Dendritic cell treated with granulocyte-macrophage colony-stimulating factor and Interleukin-4, amounts not matched to agents 40 ng/mL and 50 ng/mL, for 4 days (primary cell): ENCODE data around the gene TECTB.

Experiments used
- H3K27ac Mint-ChIP-seq: one replicate; pipeline ENCODE4 v1.8.0; 2022; ENCODE audit warnings: mild to moderate bottlenecking, mixed read lengths
- H3K27me3 Mint-ChIP-seq: one replicate; pipeline ENCODE4 v1.8.0; 2022; ENCODE audit warnings: mild to moderate bottlenecking, mixed read lengths
- H3K36me3 Mint-ChIP-seq: one replicate; pipeline ENCODE4 v1.8.0; 2022; ENCODE audit warnings: low read depth, mixed read lengths
- H3K4me1 Mint-ChIP-seq: one replicate; pipeline ENCODE4 v1.8.0; 2022; ENCODE audit warnings: low read depth, mixed read lengths
- H3K4me3 Mint-ChIP-seq: one replicate; pipeline ENCODE4 v1.8.0; 2022; ENCODE audit warnings: mild to moderate bottlenecking, moderate library complexity, mixed read lengths
- H3K9me3 Mint-ChIP-seq: one replicate; pipeline ENCODE4 v1.8.0; 2022; ENCODE audit warnings: mixed read lengths
- intact Hi-C: fragments of 100-400 bp; cut with micrococcal nuclease; formaldehyde crosslinking; loops from one replicate; pipeline ENCODE4 v1.15.0; 2022

The TECTB gene

DNA sequence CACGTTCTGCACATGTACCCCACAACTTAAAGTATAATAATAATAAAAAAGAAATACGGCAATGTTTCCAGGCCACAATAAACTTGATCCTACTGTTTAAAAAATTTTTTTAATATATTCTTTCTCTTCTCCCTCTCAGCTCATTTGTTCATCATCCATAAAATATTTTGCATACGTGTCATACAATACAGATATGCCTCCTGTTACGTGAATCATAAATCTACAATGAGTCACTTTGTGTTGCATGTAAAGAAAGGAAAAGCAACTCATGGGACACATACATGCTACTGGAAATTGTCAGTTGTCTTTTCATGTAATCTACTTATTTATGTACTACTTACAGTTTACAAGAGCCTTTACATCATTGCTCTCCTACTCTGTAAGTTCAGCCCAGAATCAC, 1.1 kb upstream of the TECTB start:
- intact Hi-C loops, result no loop called here
- Mint-ChIP-seq H3K9me3 (no peaks in the 10 kb centered on the region), H3K27me3 (peaks cover 22% of the 10 kb centered on the region), H3K4me3 (no peak overlapping the region), H3K4me1 (no peaks in the 10 kb centered on the region), H3K27ac (no peak overlapping the region), H3K36me3 (no peaks in the 10 kb centered on the region)

DNA sequence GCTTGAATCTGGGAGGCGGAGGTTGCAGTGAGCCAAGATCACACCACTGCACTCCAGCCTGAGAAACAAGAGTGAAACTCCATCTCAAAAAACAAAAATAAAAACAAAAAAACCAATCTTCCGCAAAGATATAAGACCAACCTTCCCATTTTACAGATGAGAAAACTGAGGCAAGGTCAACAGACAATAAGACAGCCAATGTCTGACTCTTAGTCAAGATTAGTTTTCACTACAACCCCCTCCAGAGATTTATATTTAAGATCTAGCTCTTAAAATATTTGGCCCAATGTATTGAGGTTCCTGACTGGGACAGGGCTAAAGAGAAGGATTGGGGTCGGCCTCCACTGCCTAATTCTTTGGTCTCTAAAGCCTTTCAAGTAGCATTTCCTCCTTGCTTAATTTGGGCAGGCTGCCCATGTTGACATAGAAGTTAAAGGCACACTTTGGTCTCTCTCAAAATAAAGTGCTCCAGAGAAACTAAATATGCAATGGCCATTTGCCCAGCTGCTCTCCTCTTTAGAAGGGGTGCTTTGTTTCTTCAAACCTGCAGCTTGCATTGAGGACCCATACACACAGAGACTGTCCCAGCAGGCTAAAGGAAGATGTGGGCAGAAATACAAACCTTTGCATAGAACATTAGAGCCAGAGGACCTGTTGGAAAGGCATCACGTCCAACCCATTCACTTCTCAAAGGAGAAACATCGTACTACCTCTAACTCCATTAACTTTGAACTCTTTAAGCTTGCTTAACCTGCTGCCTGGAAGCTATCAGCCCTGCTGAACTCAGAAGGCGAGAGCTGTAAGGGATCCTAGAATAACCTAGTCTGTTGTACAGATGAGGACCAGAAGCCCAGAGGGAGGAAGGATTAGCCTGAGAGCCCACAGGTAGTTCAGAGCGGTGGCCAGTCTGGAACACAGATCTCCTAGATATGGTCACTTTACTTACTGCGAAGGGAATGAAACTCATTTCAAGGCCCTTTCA, 3.9 kb downstream of the TECTB start:
- H3K27ac Mint-ChIP-seq, result no peak overlapping the region
- no peaks in the 10 kb centered on the region for H3K9me3 Mint-ChIP-seq
- H3K4me1 Mint-ChIP-seq, result no peaks in the 10 kb centered on the region
- H3K36me3 Mint-ChIP-seq, result no peaks in the 10 kb centered on the region
- intact Hi-C loops, result no loop called here
- H3K27me3 Mint-ChIP-seq, result peaks cover 7% of the 10 kb centered on the region
- no peak overlapping the region for H3K4me3 Mint-ChIP-seq

DNA sequence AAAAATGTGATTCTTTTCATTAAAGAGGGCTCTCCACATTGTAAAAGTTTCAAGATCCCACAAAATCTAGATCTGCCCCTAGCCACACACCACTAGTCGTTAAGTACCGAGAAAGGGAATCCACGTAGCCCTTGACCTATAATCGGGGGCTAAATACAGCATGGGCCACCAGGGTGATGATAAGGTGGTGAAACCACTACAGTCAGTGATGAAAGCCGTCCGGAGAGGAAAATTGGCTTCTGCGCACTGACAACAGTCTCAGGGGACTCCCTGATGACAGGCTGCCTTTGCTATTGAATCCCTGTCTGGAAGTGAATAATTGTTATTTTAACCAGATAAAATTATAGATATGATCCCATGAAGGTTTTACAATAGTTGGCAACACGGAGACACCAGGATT, 4.6 kb downstream of the TECTB start:
- H3K27ac Mint-ChIP-seq, result no peak overlapping the region
- no peaks in the 10 kb centered on the region for H3K9me3 Mint-ChIP-seq
- intact Hi-C loops, result no loop called here
- H3K4me3 Mint-ChIP-seq, result no peak overlapping the region
- H3K27me3 Mint-ChIP-seq, result peaks cover 9% of the 10 kb centered on the region
- no peaks in the 10 kb centered on the region for H3K36me3 Mint-ChIP-seq
- no peaks in the 10 kb centered on the region for H3K4me1 Mint-ChIP-seq

DNA sequence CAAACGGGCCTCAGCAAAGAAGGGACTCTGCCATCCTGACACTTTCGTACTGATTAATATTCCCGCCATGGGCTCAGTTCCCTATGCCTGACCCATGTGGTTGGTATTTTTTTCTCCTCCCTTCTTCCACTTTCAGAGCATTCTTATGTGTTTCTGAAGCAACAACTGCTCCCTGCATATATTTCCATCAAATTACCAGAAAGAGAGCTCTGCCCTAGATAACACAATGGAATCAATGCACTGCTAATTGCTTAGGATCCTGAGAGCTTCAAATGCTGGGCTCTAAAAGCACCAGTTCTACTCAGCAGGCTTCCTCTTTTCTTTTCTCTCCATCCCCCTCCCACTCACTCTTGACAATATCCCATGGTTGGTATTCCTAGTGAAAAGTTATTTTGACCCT, 5.3 kb downstream of the TECTB start:
- Mint-ChIP-seq H3K27ac (no peak overlapping the region), H3K9me3 (no peaks in the 10 kb centered on the region)

DNA sequence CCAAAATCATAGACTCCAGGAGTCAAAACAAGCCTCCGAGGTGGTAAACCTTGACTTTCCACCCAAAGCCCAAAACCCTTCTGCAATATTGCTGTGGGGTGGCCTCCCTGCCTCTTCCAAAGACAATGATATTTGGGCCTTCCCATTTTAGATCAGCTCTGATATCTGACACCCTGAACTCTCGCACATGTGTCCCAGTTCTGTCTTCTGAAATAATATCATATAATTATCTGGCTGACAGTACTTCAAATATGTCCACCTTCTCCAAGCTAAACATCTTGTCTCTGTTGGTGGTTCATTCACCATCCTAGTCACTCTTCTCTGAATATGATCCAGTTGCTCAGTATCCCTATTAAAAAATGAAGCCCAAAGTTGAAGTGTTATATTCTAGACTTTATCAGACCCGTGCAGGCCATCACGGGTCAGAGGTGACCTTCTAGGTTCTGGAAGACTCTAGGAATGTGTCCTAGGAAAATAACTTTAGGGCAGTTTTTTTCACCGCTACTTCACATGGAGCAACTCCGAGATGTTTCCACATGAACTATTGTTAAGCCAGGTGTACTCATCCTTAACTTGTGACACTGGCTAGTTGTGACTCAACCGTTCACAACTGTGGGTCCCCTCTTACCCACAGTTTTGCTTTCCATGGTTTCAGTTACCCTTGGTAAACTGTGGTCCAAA, 6.3 kb downstream of the TECTB start:
- H3K27me3 Mint-ChIP-seq, result peaks cover 9% of the 10 kb centered on the region
- H3K27ac Mint-ChIP-seq, result no peak overlapping the region
- no peaks in the 10 kb centered on the region for H3K4me1 Mint-ChIP-seq
- H3K4me3 Mint-ChIP-seq, result no peak overlapping the region
- H3K36me3 Mint-ChIP-seq, result no peaks in the 10 kb centered on the region
- H3K9me3 Mint-ChIP-seq, result no peaks in the 10 kb centered on the region
- intact Hi-C loops, result no loop called here

More for the DNA sequence above, 5.3 kb downstream of the TECTB start:
- peaks cover 8% of the 10 kb centered on the region for H3K27me3 Mint-ChIP-seq
- H3K36me3 Mint-ChIP-seq, result no peaks in the 10 kb centered on the region
- intact Hi-C loops, result no loop called here
- H3K4me3 Mint-ChIP-seq, result no peak overlapping the region
- no peaks in the 10 kb centered on the region for H3K4me1 Mint-ChIP-seq

DNA sequence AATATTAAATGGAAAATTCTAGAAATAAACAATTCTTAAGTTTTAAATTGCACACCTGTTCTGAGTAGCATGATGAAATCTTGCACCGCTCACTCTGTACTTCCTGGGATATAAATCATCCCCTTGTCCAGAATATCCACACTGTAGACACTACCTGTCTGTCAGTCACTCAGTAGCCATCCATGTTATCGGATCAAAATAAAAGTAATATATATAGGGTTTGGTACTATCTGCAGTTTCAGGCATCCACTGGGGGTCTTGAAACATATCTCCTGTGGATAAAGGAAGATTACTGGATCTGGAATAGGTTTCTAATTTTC, 6.8 kb downstream of the TECTB start:
- Mint-ChIP-seq H3K36me3 (no peaks in the 10 kb centered on the region), H3K4me1 (no peaks in the 10 kb centered on the region), H3K27ac (no peak overlapping the region), H3K27me3 (peaks cover 10% of the 10 kb centered on the region), H3K4me3 (no peak overlapping the region), H3K9me3 (no peaks in the 10 kb centered on the region)
- intact Hi-C loops, result no loop called here

DNA sequence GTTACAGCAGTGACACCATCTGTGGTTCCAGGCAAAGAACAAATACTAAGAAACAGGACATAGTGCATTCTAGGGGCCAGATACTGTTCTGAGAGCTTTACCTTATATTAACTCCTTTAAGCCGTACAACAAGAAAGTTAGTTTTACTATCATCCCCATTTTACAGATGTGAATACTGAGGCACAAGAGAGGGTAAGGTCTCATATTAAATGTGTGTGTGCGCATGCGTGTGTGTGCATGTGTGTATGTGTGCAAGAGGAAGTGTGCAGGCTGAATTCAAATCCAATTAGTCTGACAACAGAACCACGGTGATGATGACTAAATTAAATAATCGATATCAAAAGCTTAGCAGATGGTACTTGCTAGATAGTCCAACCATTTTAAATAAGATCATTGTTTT, 11.0 kb downstream of the TECTB start:
- Mint-ChIP-seq H3K27ac (no peak overlapping the region), H3K4me1 (no peaks in the 10 kb centered on the region), H3K36me3 (no peaks in the 10 kb centered on the region), H3K4me3 (no peak overlapping the region), H3K9me3 (no peaks in the 10 kb centered on the region), H3K27me3 (peaks cover 9% of the 10 kb centered on the region)
- intact Hi-C loops, result no loop called here

DNA sequence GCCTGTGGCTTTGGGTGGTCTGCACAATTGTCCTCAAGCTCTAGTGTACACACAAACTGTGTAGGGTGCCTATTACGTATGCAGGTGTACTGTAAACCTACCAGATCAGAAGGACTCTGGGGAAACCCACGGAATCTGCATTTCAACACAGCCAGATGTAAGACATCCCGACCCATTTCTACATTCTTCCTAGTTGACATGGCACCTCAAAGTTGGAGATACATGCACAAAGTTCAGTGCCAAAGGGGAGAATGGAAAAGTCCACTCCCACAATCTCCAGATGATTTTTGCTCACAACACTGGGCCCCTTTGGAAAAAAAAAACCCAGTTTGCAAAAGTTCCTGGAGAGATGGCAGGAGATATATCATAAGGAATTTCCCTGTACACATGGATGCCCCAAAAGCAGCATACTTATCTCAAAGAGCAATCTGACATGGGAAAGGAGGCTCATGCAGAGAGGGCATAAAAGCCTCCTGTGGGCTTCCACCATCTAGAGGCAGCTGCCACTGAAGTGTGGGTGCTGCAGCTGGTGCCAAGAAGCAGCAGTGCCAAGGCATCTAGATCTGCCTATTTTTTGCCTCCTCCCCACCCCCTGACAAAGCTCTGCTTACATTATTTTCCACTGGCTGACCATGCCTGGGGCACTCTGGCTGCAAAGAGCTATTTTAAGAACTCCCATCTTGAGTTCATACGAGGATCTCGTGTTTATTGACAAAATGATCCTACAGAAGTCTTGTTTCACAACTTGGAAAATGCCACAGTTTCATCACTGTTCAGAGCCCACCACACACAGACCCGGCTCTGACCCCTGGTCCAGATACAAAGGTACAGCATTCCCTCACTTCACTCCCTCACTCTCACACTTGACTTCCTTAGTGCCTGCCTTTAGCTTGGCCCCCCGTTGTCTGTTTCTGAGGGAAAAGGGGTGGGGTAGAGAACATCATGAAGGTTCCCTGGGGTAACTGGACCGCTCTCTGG, 12.9 kb downstream of the TECTB start:
- H3K27me3 Mint-ChIP-seq, result peaks cover 20% of the 10 kb centered on the region
- H3K9me3 Mint-ChIP-seq, result no peaks in the 10 kb centered on the region
- no peaks in the 10 kb centered on the region for H3K4me1 Mint-ChIP-seq
- H3K36me3 Mint-ChIP-seq, result no peaks in the 10 kb centered on the region
- intact Hi-C loops, result no loop called here
- H3K4me3 Mint-ChIP-seq, result no peak overlapping the region
- no peak overlapping the region for H3K27ac Mint-ChIP-seq

DNA sequence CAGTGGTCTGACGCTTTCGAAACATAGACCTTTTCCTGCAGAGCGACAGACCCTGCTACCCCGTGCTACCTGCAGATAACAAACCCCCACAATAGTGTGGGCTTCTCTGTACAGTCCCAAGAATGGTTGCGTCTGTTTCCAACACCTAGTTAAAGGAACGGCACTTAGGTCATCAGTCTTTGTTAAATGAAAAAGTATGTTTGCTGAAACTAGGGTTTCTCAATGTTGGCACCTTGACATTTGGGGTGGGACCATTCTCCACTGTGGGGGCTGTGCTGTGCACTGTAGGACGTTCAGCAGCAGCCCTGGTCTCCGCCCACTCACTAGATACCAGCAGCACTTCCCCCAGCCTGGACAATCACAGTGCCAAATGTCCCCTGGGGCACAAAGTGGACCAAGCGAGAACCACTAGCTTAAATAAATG, 13.7 kb downstream of the TECTB start:
- H3K36me3 Mint-ChIP-seq, result no peaks in the 10 kb centered on the region
- H3K4me1 Mint-ChIP-seq, result no peaks in the 10 kb centered on the region
- no peak overlapping the region for H3K4me3 Mint-ChIP-seq
- no peaks in the 10 kb centered on the region for H3K9me3 Mint-ChIP-seq
- H3K27ac Mint-ChIP-seq, result no peak overlapping the region
- intact Hi-C loops, result no loop called here
- H3K27me3 Mint-ChIP-seq, result peaks cover 23% of the 10 kb centered on the region

DNA sequence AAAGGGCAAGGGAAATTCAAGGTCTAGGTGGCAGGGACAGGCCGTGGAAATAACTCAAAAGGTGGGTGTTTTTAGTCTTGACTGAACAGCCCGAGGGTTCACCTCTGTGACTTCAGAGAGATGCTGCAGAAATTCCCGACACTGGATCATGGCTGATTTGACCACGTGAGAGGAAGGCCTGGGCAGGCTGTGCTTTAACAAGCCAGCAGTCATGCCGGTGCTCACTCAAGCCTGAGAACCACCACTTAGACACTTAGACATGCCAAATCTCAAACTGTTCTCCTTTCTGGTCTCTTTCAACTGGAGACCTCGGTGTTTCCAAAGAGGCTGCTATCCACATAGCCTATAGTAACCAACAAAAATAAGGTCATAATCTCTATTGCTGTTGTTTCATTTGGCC, 15.4 kb downstream of the TECTB start:
- Mint-ChIP-seq H3K4me3 (no peak overlapping the region), H3K4me1 (no peaks in the 10 kb centered on the region), H3K27ac (no peak overlapping the region), H3K9me3 (no peaks in the 10 kb centered on the region), H3K36me3 (no peaks in the 10 kb centered on the region), H3K27me3 (peaks cover 27% of the 10 kb centered on the region)
- intact Hi-C loops, result no loop called here

DNA sequence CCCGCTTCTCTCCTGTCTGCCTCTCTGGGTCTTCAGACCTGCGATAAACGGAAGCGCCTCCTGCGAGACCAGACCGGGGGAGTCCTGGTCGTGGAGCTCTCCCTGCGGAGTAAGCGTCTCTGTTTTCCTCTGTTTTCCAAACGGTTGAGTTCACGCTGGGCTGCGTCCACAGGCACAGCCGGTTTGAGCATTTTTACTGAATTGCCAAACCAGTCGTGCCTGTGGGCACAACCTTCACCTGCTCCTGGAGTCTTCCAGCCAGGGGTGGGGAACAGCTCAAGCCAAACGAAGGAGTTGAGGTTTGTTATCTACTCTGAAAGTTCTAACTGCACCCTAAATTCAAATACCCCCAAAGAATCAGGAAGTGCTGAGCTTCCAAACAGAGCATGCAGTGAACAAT, 16.3 kb downstream of the TECTB start:
- H3K9me3 Mint-ChIP-seq, result no peaks in the 10 kb centered on the region
- intact Hi-C loops, result no loop called here
- no peaks in the 10 kb centered on the region for H3K36me3 Mint-ChIP-seq
- H3K4me3 Mint-ChIP-seq, result no peak overlapping the region
- H3K27me3 Mint-ChIP-seq, result peaks cover 29% of the 10 kb centered on the region
- no peaks in the 10 kb centered on the region for H3K4me1 Mint-ChIP-seq
- no peak overlapping the region for H3K27ac Mint-ChIP-seq

DNA sequence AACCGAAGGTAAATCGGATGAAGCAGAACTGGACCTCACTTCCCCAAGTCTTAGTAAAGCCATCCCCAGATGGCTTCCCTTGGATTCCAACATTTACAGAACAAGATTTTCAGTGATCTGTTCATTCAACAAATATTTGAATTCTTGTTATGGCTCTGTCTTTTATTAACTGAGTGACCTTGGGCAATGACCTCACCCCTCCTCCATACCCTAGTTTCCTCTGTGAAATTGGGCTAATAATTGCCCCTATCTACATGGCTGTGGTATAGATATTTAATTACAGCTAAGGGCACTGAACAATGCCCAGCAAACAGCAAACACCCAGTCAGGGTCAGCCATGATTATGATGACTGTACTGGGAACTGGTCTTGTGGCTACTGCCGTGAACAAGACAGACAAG, 19.1 kb downstream of the TECTB start:
- Mint-ChIP-seq H3K27ac (no peak overlapping the region), H3K9me3 (no peaks in the 10 kb centered on the region), H3K4me1 (no peaks in the 10 kb centered on the region), H3K36me3 (no peaks in the 10 kb centered on the region), H3K27me3 (peaks cover 37% of the 10 kb centered on the region), H3K4me3 (no peak overlapping the region)
- intact Hi-C loops, result no loop called here

DNA sequence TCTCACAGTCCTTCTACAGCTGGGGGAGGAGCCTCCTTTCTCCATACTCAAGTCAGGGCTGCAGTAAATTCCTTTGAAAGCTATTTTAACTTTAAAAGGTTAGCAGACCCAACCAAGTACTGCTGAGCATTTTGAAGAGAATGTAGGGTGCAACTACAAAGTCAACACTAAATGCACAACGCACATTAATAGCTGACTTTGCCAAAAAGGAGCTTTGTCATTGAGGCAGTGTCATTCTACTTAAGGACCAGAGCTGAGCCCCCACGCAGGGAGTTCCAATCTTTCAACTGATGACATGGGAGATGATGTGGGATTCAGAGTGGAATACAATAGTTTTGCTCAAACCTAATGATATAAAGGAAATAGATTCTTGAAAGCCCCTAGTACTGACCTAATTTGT, 20.3 kb downstream of the TECTB start:
- intact Hi-C loops, result no loop called here
- Mint-ChIP-seq H3K4me3 (no peak overlapping the region), H3K27ac (no peak overlapping the region), H3K36me3 (no peaks in the 10 kb centered on the region), H3K27me3 (peaks cover 38% of the 10 kb centered on the region), H3K4me1 (no peaks in the 10 kb centered on the region), H3K9me3 (no peaks in the 10 kb centered on the region)
